HG02759 (cell line): ENCODE data around the gene CRYBA2.
A peak's percentile ranks its signal among the peaks of the same experiment; 100 is the strongest.

Source experiments
- ATAC-seq: cut with Tn5 transposase; IDR thresholded peaks from one replicate; pipeline ENCODE4 v1.9.1; 2021; ENCODE audit warnings: mild to moderate bottlenecking, moderate library complexity; ENCODE audit not compliant: unreplicated experiment

Gene CRYBA2

GRCh38 chr2:219023045-219023605, 29.9 kb upstream of the CRYBA2 start:
- no peak for ATAC-seq

DNA sequence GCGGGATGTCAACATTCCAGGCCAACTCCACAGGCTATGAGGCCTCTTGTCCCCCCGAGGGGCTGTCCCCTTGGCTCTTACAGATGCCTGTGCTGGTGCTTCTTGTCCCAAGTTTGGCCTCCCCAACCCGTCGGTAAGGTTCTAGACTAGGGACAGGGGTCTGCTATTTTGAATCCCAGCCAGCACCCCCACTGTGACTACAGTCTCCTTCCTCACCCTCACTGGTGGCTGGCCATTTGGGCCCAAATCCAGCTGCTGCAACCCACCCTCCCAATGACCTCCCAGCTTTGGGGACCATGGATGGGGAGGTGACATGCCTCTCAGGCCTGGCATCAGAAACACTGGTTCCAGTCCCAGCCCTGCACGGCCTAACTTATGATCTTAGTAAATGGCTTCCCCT, 29.4 kb upstream of the CRYBA2 start:
- ATAC-seq = no peak

DNA sequence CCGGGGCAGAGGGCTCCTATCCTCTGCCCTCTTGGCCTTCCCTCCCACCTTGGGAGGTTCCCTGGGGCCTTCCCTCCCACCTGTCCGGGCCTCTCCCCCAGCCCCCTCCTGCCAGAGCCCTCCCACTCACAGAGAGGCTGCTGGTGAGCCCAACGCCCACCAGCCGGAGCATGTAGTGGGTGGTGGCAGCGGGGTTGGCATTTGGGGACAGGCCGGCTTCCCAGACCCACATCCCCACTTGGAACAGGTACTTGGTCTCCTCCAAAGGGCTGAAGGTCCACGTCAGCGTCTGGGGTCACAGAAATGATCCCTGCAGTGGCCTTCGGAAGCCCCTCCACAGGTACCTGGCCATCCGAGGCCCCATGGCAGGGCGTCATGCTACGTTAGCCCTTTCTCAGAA, 28.8 kb upstream of the CRYBA2 start:
- ATAC-seq = no peak

- no peak for ATAC-seq
Measured at GRCh38 chr2:219021591-219021990, 28.4 kb upstream of the CRYBA2 start.

DNA sequence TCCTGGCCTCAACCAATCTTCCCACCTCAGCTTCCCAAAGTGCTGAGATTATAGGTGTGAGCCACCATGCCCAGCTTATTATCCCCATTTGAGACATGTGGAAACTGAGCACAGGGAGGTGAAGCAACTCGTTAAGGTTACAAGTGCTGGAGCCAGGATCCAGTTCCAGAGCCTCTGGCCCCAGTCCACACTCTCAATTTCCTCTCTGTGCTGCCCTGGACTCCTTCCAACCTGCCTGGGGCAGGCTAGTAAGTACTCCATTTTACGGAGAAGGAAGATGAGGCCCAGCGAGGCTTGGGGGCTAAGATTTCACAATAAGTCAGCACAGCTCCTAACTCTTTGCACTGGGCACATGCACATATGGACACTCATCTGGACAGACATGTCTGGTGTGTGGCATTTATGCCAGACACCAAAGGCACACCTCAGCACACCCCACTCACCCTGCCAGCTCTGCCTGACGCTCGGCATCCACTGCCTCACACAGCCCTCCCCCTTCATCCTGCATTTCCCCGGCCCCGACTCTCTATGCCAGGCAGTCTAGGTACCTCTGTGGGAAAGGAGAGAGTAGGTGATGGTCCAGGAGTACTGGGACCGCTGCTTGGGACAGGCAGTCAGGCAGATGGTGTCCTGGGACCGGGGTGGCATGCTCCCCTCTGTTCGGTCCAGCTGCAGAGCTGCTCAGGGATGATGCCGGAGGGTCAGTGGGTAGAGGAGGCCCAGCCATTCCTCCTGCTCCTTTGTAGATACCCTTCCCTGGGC, 27.6 kb upstream of the CRYBA2 start:
- ATAC-seq = no peak

DNA sequence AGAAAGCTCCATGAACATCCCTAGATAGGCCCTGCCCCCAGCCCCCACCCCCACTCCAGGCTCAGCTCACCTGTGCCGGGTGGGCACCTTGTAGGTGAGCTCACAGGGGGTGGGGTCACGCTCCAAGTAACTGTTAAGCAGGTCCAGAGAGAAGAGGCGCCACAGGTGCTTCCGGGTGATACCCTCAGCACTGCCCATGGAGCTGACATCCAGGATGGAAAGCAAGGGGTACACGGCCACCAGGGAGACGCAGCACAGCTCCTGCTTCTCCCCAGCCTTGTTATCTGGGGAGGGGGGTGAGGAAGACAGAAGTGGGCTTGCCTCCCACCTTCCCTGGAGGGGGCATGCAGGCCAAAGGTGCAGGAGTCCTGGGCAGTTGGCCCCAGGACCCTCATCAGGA, 26.2 kb upstream of the CRYBA2 start:
- ATAC-seq = no peak

DNA sequence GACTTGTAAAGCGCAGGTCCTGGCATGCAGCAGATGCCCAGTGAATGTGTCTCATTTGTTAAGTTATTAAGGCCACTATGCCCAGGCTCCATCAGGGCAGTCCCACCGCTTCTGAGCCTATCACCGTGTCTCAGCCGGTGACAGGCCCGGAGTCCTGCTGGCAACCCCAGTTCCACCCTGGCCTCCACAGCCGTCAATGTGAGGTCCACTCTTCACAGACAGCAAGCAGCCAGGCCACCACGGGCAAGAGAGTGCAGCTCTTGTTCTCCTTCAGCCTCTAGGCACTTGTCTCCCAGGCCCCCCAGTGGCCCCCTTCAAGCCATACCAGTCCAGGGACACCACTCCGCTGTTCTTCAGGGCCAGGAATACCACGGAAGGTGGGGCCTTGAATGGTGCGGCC, 25.5 kb upstream of the CRYBA2 start:
- no peak for ATAC-seq

DNA sequence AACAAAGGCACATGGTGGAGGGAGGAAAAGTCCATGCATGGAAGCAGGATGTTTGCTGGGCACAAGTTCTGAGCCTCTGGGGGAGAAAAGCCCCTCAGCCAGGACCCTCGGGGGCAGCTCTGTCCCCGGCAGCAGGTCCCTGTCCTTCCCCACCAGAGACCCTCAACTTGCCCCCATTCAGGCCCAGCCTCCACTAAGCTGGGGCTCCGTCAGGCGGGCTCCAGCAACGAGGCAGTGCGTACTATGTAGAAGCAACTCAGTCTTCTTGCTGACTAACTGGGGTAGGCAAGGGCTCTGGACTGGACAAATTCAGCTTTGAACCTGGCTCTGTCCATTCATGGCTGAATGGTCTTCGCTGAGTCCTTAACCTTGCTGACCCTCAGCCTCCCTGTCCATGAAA, 25.1 kb upstream of the CRYBA2 start:
- no peak for ATAC-seq

GRCh38 chr2:219017201-219017931, 24.1 kb upstream of the CRYBA2 start:
- no peak for ATAC-seq

GRCh38 chr2:219016721-219017120, 23.5 kb upstream of the CRYBA2 start:
- no peak for ATAC-seq

GRCh38 chr2:219010873-219011272, 17.7 kb upstream of the CRYBA2 start:
- no peak for ATAC-seq

GRCh38 chr2:219010162-219010756, 17.0 kb upstream of the CRYBA2 start:
- no peak for ATAC-seq

- no peak for ATAC-seq
Measured at GRCh38 chr2:219009294-219009693, 16.1 kb upstream of the CRYBA2 start.

DNA sequence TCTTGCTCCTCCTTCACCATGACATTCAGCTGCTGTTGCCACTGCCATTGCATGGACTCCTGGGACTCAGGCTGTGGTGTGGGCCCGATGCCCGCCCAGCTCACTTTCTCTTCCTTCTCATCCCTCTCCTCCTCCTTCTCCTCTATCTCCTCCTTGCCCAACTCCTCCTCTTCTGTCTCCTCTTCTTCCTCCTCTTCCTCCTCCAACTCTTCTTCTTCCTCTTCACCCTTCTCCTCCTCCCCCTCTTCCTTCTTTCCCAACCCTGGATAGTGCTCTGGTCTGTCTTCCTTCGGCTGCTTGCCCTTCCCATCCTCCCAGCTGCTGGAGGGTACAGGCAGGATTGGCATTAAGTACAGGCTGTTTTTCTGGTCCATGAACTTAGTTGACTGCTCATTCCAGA, 10.8 kb upstream of the CRYBA2 start:
- no peak for ATAC-seq

DNA sequence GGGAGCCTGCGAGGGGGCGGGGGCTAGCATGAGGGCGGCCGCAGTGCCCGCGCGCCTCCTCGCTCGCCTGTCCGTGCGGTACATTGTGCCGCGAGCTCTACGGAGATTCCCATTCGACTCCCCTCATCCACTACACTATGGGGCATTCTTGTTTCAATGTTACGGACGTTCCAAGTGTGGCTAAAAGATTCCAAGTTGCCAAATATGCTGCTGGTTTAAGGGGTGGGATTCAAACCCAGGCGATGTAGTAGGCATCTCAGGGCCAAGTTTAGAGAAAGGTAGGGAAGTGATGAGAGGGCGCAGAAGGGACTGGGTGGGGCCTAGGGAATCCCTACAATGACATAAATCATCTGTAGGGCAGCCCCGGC, 10.0 kb upstream of the CRYBA2 start:
- no peak for ATAC-seq

DNA sequence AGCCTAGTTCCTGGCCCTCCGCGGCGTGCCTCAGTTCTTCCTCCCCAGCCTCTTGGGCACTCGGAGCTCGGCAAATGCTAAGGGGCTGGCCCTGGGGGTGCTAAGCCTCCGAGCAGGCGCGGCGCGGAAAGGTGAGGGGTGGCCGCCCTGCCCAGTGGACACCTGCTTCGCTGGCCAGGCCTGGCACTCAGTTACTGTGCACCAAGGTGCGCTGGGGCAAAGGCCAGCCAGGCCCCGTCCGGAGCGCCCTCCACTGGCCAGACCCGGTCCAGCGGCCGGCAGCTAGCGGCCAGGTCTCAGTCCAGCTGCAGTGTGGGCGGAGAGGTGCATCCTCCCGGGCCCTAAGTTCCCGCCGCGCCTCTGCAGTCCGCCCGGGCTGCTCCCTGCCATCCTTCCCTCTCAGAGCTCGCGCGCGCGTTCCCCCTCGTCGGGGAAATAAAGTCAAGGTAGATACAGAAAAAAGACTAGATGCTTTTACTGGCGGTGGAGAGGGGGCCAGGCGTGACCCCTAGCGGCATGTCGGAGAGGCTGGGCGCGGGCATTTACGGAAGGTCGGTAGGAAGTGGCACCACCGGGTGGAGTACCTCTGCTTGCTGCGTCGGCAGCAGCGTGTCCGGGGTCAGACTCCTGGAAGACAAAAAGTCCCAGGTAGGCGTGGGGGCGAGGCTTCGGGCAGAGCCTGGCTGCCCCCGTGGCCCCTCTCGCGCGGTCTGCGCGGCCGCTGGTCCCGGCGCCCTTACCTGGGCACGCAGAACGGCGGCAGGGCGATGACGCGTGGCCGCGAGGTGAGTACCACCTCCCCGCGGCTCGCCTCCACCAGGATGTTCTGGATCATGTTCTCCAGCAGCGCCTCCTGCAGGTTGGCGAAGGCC, 9.4 kb upstream of the CRYBA2 start:
- no peak for ATAC-seq

DNA sequence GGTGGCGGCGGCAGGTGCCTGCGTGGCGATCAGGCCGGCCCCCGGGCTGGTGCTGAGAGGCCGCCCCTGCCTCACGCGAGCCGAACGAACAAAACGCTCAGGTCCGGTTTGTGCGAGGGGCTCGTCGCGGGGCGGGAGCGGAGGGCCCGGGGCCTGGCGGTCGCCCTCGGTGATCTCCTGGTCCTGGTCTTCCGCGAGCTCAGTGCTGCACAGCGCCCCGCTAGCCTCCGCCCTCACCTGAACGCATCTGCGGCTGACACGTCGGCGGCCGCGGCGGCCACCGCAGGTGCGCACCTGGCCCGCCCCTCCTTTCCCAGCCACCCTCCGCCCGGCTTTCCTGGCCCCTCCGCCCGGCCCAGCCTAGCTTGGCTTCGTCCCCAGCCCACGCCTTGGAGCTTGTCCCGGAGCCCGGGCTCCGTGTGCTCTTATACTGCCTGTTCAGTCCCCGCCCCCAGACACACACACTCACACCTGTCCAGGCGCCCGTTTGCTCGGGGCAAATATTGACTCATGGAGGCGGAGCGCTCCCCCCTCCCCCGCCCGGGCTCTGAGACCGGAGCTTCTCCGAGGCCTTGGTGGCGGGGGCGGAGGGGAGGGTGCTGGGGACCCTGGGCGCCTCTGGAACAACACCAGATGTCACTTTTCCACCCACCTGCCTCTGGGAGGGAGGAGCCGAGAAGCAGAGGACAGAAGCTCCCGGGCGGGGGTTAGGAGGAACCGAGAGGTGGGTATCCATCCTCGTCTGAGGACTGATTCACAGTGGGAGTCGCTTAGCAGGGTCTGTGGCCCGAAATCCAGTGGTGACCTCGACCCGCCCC, 8.6 kb upstream of the CRYBA2 start:
- ATAC-seq = peak; percentile 49

DNA sequence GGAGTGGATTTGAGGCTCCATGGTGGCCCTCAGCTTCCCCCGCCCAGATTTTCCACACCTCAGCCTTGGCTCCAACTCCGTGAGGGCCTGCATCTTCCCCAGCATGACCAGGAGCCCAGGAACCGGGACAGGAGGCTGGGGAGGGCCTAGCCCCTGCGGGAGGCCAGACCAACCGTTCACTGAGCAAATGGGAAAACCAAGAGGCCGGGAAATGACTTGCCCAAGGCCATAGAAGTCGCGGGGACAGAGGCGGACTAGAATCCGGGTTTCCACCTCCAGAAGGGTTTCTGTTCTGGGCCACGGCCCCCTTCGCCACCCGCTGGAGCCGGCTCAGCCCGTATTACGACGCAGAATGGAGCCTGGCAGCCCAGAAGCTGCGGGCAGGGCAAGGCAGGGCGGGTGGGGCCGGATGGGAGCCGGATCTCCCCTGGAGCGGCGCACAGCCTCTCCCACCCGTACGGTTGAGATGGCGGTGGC, 7.9 kb upstream of the CRYBA2 start:
- no peak for ATAC-seq

- ATAC-seq = no peak
Measured at GRCh38 chr2:219000569-219000960, 7.3 kb upstream of the CRYBA2 start.
